Panc1 (cell line): ENCODE data around the gene OLFML2A. TPM values are rescaled to one million over a fixed set of nuclear protein-coding genes. Genes with fewer than 3 reads are reported as not detected.
"Not testable (repeated sequence)": the region's sequence is repeated elsewhere in the genome, so short reads cannot be mapped to it uniquely, and the experiment has no call there.

ENCODE experiments used
- ATAC-seq: fragments of 200-7000 bp; cut with Tn5 transposase; 2 replicates; pipeline ENCODE4 v1.9.1; 2020; ENCODE audit warnings: mild to moderate bottlenecking, moderate library complexity
- BruUV-seq: library from RNA; stranded (reverse); fragments of 400-500 nt; replicated peaks from 2 replicates; lab custom pipeline; 2021; lab: Mats Ljungman, UMichigan
- CTCF ChIA-PET: fragments of 300-600 bp; sonication (Branson Sonifier 250); formaldehyde crosslinking; loops from one replicate; lab custom pipeline; 2022; ENCODE audit warnings: antibody characterized with exemption; lab: Charles Lee
- POLR2A ChIA-PET: fragments of 300-600 bp; sonication (Branson Sonifier 250); formaldehyde crosslinking; loops from one replicate; lab custom pipeline; 2022; ENCODE audit warnings: antibody characterized with exemption; lab: Charles Lee
- DNase-seq: peaks from one replicate; pipeline ENCODE4 v3.0.0-alpha.2; 2010; ENCODE audit warnings: low read depth, low spot score
- H3K27ac ChIP-seq: 2 replicates; pipeline ENCODE4 v1.5.1; 2011; ENCODE audit warnings: mild to moderate bottlenecking, low read length, inconsistent platforms
- H3K27me3 ChIP-seq: fragments of 200-500 bp; sonication (Bioruptor generic); 2 replicates; pipeline ENCODE4 v1.6.0; 2014; ENCODE audit warnings: low read length, inconsistent platforms; ENCODE audit not compliant: control insufficient read depth, insufficient read depth
- H3K36me3 ChIP-seq: fragments of 200-500 bp; sonication (Bioruptor generic); 2 replicates; pipeline ENCODE4 v1.5.1; 2014; ENCODE audit warnings: inconsistent platforms, mild to moderate bottlenecking, low read length, moderate library complexity; ENCODE audit not compliant: control insufficient read depth, insufficient read depth
- H3K4me1 ChIP-seq: 2 replicates; pipeline ENCODE4 v1.5.1; 2011; ENCODE audit warnings: inconsistent platforms, mild to moderate bottlenecking, low read length, moderate library complexity; ENCODE audit not compliant: control insufficient read depth, insufficient read depth
- H3K4me3 ChIP-seq, 2 experiments: 2 replicates each; pipeline ENCODE4 v1.5.1; 2011 to 2012; ENCODE audit warnings: low read depth in 2 of 2, low read length in 2 of 2, mild to moderate bottlenecking in 2 of 2, inconsistent platforms in 1 of 2, moderate library complexity in 1 of 2
- H3K9me3 ChIP-seq: fragments of 200-500 bp; sonication (Bioruptor generic); 2 replicates; pipeline ENCODE4 v1.5.1; 2014; ENCODE audit warnings: low read depth, mild to moderate bottlenecking, inconsistent platforms, low read length, moderate library complexity; ENCODE audit not compliant: control insufficient read depth, insufficient read depth
- CTCF ChIP-seq: fragments of 450-650 bp; IDR thresholded peaks from 2 replicates; pipeline ENCODE4 v1.5.1; 2017; ENCODE audit warnings: mild to moderate bottlenecking
- POLR2AphosphoS5 ChIP-seq: IDR thresholded peaks from 2 replicates; pipeline ENCODE4 v1.6.1; 2012; ENCODE audit warnings: mild to moderate bottlenecking, low read depth, low read length, moderate library complexity
- REST ChIP-seq, 2 experiments: IDR thresholded peaks; 2 replicates each; pipeline ENCODE4 v1.6.1; 2011 to 2012; ENCODE audit warnings: low read depth in 2 of 2, control low read depth in 1 of 2, low read length in 1 of 2, mild to moderate bottlenecking in 1 of 2, moderate library complexity in 1 of 2; ENCODE audit not compliant: insufficient read depth in 1 of 2
- SIN3A ChIP-seq: IDR thresholded peaks from 2 replicates; pipeline ENCODE4 v1.6.1; 2012; ENCODE audit warnings: low read depth, mild to moderate bottlenecking, low read length, moderate library complexity, borderline replicate concordance; ENCODE audit not compliant: insufficient read depth
- TCF7L2 ChIP-seq: IDR thresholded peaks from 2 replicates; pipeline ENCODE4 v1.6.1; 2011; ENCODE audit warnings: mild to moderate bottlenecking, low read depth, low read length, inconsistent platforms
- in situ Hi-C: cut with HindIII; loops from 2 replicates; pipeline ENCODE4 v1.10.0; 2016; ENCODE audit warnings: low sequenced_read_pairs, low pct_unique_long_range_greater_than_20kb
- intact Hi-C: fragments of 100-400 bp; cut with micrococcal nuclease; formaldehyde crosslinking; loops from one replicate; pipeline ENCODE4 v1.10.0; 2022; ENCODE audit not compliant: unreplicated experiment
- total RNA-seq: library from RNA; stranded (reverse); gene quantifications from one replicate; pipeline ENCODE4 v1.2.1, GENCODE V29; 2021; ENCODE audit not compliant: unreplicated experiment

OLFML2A gene
- total RNA-seq, 1 experiment from 2014 or later: 44.5 TPM

- in situ Hi-C loops, ATAC-seq, H3K27ac ChIP-seq, intact Hi-C loops, CTCF ChIA-PET, POLR2A ChIA-PET, H3K9me3 ChIP-seq, H3K27me3 ChIP-seq, DNase-seq, H3K36me3 ChIP-seq, BruUV-seq, H3K4me3 ChIP-seq: not testable (repeated sequence)
- peaks cover 38% of the 10 kb centered on the region for H3K4me1 ChIP-seq
Measured at GRCh38 chr9:124738075-124738474, 38.9 kb upstream of the OLFML2A start.

GRCh38 chr9:124739360-124739759 lies 37.6 kb upstream of the OLFML2A start:
- no peaks in the 10 kb centered on the region for H3K9me3 ChIP-seq
- BruUV-seq: no TSS peak
- no peak for TF ChIP-seq TCF7L2
- no peak for TF ChIP-seq CTCF
- TF ChIP-seq POLR2AphosphoS5: no peak
- no peak for TF ChIP-seq SIN3A
- TF ChIP-seq REST (IDR thresholded peaks at IDR 0.05; ENCODE audit: insufficient read depth in 1 of 2, low read depth in 2 of 2, low read length in 1 of 2): no peak
- no peak overlapping the region for H3K4me3 ChIP-seq
- H3K36me3 ChIP-seq: no peaks in the 10 kb centered on the region
- intact Hi-C loops (no loop called here), in situ Hi-C loops (no loop called here)
- DNase-seq (no peak), ATAC-seq (no peak)
- H3K27ac ChIP-seq: no peak overlapping the region
- H3K27me3 ChIP-seq: no peaks in the 10 kb centered on the region
- ChIA-PET POLR2A (interaction anchor here (0.6 kb wide), 1 partner anchor 15 kb away, joined by 5 read pairs; no protein-coding TSS in a partner anchor), CTCF (no interaction called here)
- peaks cover 37% of the 10 kb centered on the region for H3K4me1 ChIP-seq

GRCh38 chr9:124741149-124741548 lies 35.8 kb upstream of the OLFML2A start:
- ChIA-PET POLR2A (interaction anchor here (0.6 kb wide), 1 partner anchor 747 kb away, joined by 7 read pairs; no protein-coding TSS in a partner anchor), CTCF (no interaction called here)
- TF ChIP-seq REST (IDR thresholded peaks at IDR 0.05; ENCODE audit: insufficient read depth in 1 of 2, low read depth in 2 of 2, low read length in 1 of 2) (no peak), POLR2AphosphoS5 (no peak), SIN3A (no peak), TCF7L2 (no peak), CTCF (no peak)
- Histone ChIP-seq H3K36me3 (no peaks in the 10 kb centered on the region), H3K27ac (no peak overlapping the region), H3K4me1 (peaks cover 19% of the 10 kb centered on the region), H3K9me3 (no peaks in the 10 kb centered on the region), H3K4me3 (no peak overlapping the region), H3K27me3 (no peaks in the 10 kb centered on the region)
- DNase-seq (no peak), ATAC-seq (no peak)
- intact Hi-C loops (no loop called here), in situ Hi-C loops (no loop called here)
- BruUV-seq: no TSS peak
